ENCODE measurements around the gene GLI1. TPM values are rescaled to one million over a fixed set of nuclear protein-coding genes. Genes with fewer than 3 reads are reported as not detected.

The GLI1 gene
- polyA plus RNA-seq, 1 donor from 2014 or later = 4.2 TPM

DNA sequence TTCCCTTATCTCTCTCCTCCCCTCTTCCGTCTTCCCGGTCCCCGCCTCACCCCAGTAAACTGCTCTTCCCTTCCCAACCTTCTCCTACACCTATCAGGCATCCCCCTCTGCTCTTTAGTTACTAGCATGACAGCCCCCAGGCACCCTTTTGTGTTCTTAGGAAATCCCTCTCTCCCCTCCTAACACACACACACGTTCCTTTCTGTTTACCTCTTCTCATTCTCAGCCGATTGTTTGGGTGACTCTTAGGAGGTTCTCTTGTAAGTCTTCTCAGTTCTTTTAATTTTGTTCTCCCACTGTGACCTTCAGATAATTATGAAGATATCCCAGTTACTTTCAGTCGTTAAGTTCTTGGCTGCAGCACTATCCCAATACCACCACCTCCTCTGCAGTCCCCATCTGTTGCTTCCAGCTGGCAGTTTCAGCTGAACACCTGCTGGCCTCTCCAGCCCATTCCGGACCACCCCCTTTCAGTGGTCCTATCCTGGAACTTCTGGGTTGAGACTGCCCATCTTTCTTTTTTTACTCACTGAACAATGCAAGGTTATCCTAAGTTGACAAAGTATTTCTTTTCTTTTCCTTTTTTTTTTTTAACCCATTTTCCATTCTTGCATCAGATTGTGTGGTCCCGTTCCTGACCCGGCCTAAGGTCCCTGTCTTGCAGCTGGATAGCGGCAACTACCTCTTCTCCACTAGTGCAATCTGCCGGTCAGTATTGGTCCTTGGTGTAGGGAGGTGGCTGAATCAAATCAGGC, 29.0 kb downstream of the GLI1 start:
- no peaks in the 10 kb centered on the region for H3K27me3 ChIP-seq (ENCODE audit: insufficient read depth, low read depth, low read length)
- no peaks in the 10 kb centered on the region for H4K20me1 ChIP-seq (ENCODE audit: insufficient read depth)
- peak overlapping the region; percentile 66 for H3K27ac ChIP-seq (ENCODE audit: low read length)
- H3K79me2 ChIP-seq (replicated peaks; ENCODE audit: insufficient read depth, low read length) = peaks cover 15% of the 10 kb centered on the region
- peak overlapping the region; percentile 23 for H2AFZ ChIP-seq (ENCODE audit: low read depth, low read length)
- H3F3A ChIP-seq (ENCODE audit: insufficient read depth, low read length, poor library complexity, severe bottlenecking) = no peaks in the 10 kb centered on the region
- peak overlapping the region; percentile 99 for H3K4me2 ChIP-seq (ENCODE audit: low read length)
- no peak for TF ChIP-seq MXI1 (conservative IDR thresholded peaks at IDR 0.05; ENCODE audit: poor library complexity, severe bottlenecking)
- no peak for TF ChIP-seq EP300 (conservative IDR thresholded peaks at IDR 0.05; ENCODE audit: poor library complexity, severe bottlenecking)
- TF ChIP-seq, protein P1, sequence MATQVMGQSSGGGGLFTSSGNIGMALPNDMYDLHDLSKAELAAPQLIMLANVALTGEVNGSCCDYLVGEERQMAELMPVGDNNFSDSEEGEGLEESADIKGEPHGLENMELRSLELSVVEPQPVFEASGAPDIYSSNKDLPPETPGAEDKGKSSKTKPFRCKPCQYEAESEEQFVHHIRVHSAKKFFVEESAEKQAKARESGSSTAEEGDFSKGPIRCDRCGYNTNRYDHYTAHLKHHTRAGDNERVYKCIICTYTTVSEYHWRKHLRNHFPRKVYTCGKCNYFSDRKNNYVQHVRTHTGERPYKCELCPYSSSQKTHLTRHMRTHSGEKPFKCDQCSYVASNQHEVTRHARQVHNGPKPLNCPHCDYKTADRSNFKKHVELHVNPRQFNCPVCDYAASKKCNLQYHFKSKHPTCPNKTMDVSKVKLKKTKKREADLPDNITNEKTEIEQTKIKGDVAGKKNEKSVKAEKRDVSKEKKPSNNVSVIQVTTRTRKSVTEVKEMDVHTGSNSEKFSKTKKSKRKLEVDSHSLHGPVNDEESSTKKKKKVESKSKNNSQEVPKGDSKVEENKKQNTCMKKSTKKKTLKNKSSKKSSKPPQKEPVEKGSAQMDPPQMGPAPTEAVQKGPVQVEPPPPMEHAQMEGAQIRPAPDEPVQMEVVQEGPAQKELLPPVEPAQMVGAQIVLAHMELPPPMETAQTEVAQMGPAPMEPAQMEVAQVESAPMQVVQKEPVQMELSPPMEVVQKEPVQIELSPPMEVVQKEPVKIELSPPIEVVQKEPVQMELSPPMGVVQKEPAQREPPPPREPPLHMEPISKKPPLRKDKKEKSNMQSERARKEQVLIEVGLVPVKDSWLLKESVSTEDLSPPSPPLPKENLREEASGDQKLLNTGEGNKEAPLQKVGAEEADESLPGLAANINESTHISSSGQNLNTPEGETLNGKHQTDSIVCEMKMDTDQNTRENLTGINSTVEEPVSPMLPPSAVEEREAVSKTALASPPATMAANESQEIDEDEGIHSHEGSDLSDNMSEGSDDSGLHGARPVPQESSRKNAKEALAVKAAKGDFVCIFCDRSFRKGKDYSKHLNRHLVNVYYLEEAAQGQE (IDR thresholded peaks at IDR 0.05; ENCODE audit: borderline replicate concordance) = no peak
- no peak for TF ChIP-seq SMC3 (conservative IDR thresholded peaks at IDR 0.05; ENCODE audit: poor library complexity)
- no peak for TF ChIP-seq RAD21 (conservative IDR thresholded peaks at IDR 0.05)
- TF ChIP-seq TAF1 (IDR thresholded peaks at IDR 0.05; ENCODE audit: low read depth) = no peak
- H3K9me2 ChIP-seq (ENCODE audit: insufficient read depth, low read length) = no peaks in the 10 kb centered on the region
- H3K9ac ChIP-seq (ENCODE audit: low read length) = peak overlapping the region; percentile 80
- peak overlapping the region; percentile 85 for H3K4me3 ChIP-seq (ENCODE audit: low read length)
- no peaks in the 10 kb centered on the region for H3K9me3 ChIP-seq (ENCODE audit: low read length)
- peaks cover 4% of the 10 kb centered on the region for H3K36me3 ChIP-seq (ENCODE audit: insufficient read depth, low read length)

DNA sequence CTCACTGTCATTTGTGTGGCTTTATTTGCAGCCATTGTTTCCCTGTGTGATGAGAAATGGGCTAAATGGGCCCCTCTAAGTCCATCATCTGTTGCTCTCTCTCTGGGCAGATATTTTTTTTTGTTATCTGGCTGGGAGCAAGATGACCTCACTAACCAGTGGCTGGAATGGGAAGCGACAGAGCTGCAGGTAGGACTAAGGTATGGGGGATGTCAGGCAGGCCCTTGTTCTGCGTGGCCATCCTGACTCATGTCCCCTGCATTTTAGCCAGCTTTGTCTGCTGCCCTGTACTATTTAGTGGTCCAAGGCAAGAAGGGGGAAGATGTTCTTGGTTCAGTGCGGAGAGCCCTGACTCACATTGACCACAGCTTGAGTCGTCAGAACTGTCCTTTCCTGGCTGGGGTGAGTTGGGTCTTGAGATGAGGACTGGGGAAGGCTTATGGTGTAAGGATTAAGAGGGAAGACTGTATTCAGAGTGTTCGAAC, 29.6 kb downstream of the GLI1 start:
- no peak overlapping the region for H2AFZ ChIP-seq (ENCODE audit: low read depth, low read length)
- TF ChIP-seq MXI1 (conservative IDR thresholded peaks at IDR 0.05; ENCODE audit: poor library complexity, severe bottlenecking) = no peak
- TF ChIP-seq, protein P1 (IDR thresholded peaks at IDR 0.05; ENCODE audit: borderline replicate concordance) = no peak
- TF ChIP-seq RAD21 (conservative IDR thresholded peaks at IDR 0.05) = no peak
- no peak for TF ChIP-seq TAF1 (IDR thresholded peaks at IDR 0.05; ENCODE audit: low read depth)
- TF ChIP-seq SMC3 (conservative IDR thresholded peaks at IDR 0.05; ENCODE audit: poor library complexity) = no peak
- TF ChIP-seq EP300 (conservative IDR thresholded peaks at IDR 0.05; ENCODE audit: poor library complexity, severe bottlenecking) = no peak
- TF ChIP-seq EZH2 (IDR thresholded peaks at IDR 0.05; ENCODE audit: borderline replicate concordance, insufficient read depth, low read length, poor library complexity, severe bottlenecking) = no peak
- TF ChIP-seq, protein P2, sequence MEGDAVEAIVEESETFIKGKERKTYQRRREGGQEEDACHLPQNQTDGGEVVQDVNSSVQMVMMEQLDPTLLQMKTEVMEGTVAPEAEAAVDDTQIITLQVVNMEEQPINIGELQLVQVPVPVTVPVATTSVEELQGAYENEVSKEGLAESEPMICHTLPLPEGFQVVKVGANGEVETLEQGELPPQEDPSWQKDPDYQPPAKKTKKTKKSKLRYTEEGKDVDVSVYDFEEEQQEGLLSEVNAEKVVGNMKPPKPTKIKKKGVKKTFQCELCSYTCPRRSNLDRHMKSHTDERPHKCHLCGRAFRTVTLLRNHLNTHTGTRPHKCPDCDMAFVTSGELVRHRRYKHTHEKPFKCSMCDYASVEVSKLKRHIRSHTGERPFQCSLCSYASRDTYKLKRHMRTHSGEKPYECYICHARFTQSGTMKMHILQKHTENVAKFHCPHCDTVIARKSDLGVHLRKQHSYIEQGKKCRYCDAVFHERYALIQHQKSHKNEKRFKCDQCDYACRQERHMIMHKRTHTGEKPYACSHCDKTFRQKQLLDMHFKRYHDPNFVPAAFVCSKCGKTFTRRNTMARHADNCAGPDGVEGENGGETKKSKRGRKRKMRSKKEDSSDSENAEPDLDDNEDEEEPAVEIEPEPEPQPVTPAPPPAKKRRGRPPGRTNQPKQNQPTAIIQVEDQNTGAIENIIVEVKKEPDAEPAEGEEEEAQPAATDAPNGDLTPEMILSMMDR (IDR thresholded peaks at IDR 0.05; ENCODE audit: poor library complexity, severe bottlenecking) = no peak
- TF ChIP-seq POLR2AphosphoS5 (IDR thresholded peaks at IDR 0.05) = no peak
- peak overlapping the region; percentile 80 for H3K9ac ChIP-seq (ENCODE audit: low read length)
- H3K4me2 ChIP-seq (ENCODE audit: low read length) = peak overlapping the region; percentile 99
- no peaks in the 10 kb centered on the region for H3F3A ChIP-seq (ENCODE audit: insufficient read depth, low read length, poor library complexity, severe bottlenecking)
- H3K27me3 ChIP-seq (ENCODE audit: insufficient read depth, low read depth, low read length) = no peaks in the 10 kb centered on the region
- H3K4me3 ChIP-seq (ENCODE audit: low read length) = peak overlapping the region; percentile 85
- no peaks in the 10 kb centered on the region for H3K9me2 ChIP-seq (ENCODE audit: insufficient read depth, low read length)
- H3K27ac ChIP-seq (ENCODE audit: low read length) = no peak overlapping the region
- H4K20me1 ChIP-seq (ENCODE audit: insufficient read depth) = no peaks in the 10 kb centered on the region
- no peaks in the 10 kb centered on the region for H3K9me3 ChIP-seq (ENCODE audit: low read length)
- H3K36me3 ChIP-seq (ENCODE audit: insufficient read depth, low read length) = peaks cover 4% of the 10 kb centered on the region
- H3K79me2 ChIP-seq (replicated peaks; ENCODE audit: insufficient read depth, low read length) = peaks cover 15% of the 10 kb centered on the region

All from neural cell (in vitro differentiated cells).